Adrenal gland (tissue), 19 donors: ENCODE results near the gene PLA2G2C. TPM values are rescaled to one million over a fixed set of nuclear protein-coding genes. Genes with fewer than 3 reads are reported as not detected.

Experiments used
- DNase-seq, 7 donors: peaks; one replicate each; pipeline ENCODE4 v3.0.0-alpha.2; 2019 to 2020
- H3K27ac ChIP-seq, 5 donors: fragments of 200-600 bp; sonication (generic) in 4 of 5; 1 replicate in 3 of 5; 2 replicates in 2 of 5; pipeline versions ENCODE4 v1.5.1 to v1.8.0; 2016 to 2020; ENCODE audit warnings: mild to moderate bottlenecking in 1 of 5
- H3K27me3 ChIP-seq: fragments of 200-600 bp; 2 replicates; pipeline ENCODE4 v1.8.0; 2021
- H3K36me3 ChIP-seq, 2 donors: fragments of 200-600 bp; replicated peaks in 1 of 2; 1 replicate in 1 of 2; 2 replicates in 1 of 2; pipeline versions ENCODE4 v1.5.1 to v1.8.0; 2018 to 2022
- H3K4me1 ChIP-seq, 2 donors: fragments of 200-600 bp; replicated peaks in 1 of 2; 1 replicate in 1 of 2; 2 replicates in 1 of 2; pipeline versions ENCODE4 v1.5.1 to v1.8.0; 2018 to 2021
- H3K4me3 ChIP-seq, 4 donors: fragments of 200-600 bp; sonication (generic) in 3 of 4; one replicate each; pipeline ENCODE4 v1.5.1; 2016 to 2018
- H3K9me3 ChIP-seq, 3 donors: fragments of 200-600 bp; sonication (generic) in 1 of 3; replicated peaks in 1 of 3; 1 replicate in 2 of 3; 2 replicates in 1 of 3; pipeline versions ENCODE4 v1.5.1 to v1.8.0; 2016 to 2021
- CTCF ChIP-seq, 6 experiments: fragments of 450-650 bp in 4 of 6; fragments of 200-600 bp in 2 of 6; sonication (generic) in 1 of 6; IDR thresholded peaks; 1 replicate in 5 of 6; 2 replicates in 1 of 6; pipeline versions ENCODE4 v1.5.1 to v1.8.0; 2016 to 2021; ENCODE audit warnings: antibody characterized with exemption in 6 of 6, mild to moderate bottlenecking in 2 of 6, moderate library complexity in 1 of 6
- POLR2A ChIP-seq, 2 donors: fragments of 450-650 bp; IDR thresholded peaks; one replicate each; pipeline ENCODE4 v1.6.1; 2017; ENCODE audit warnings: antibody characterized with exemption in 2 of 2, mild to moderate bottlenecking in 2 of 2, moderate library complexity in 1 of 2
- WGBS, 4 donors: extraction: QIAGEN DNeasy Blood & Tissue Kit in 2 of 4; methylation state at CpG; one replicate each; pipeline versions ENCODE4 v1.1.5 to v1.1.7; 2013 to 2017; 5-methylcytosine and 5-hydroxymethylcytosine counted together
- intact Hi-C, 2 donors: fragments of 100-400 bp; cut with DNase I; formaldehyde crosslinking; loops; one replicate each; pipeline versions ENCODE4 v1.14.1 to v1.15.0; 2022 to 2023
- long read RNA-seq, 10 donors: library from polyadenylated mRNA in 3 of 10; unstranded in 2 of 10; stranded (forward) in 1 of 10; transcript quantifications; one replicate each; pipeline ENCODE4 v2.0.0 and lab custom pipeline, GENCODE V29; 2021 to 2026
- polyA plus RNA-seq, 3 donors: library from polyadenylated mRNA; stranded (reverse); fragments of 200-250 nt in 2 of 3; fragments of 350-450 nt in 1 of 3; fragmentation: Illumina TruSeq in 1 of 3; extraction: RNeasy Lipid Tissue Mini Kit (QIAGEN cat#74804) in 1 of 3; gene quantifications; one replicate each; pipeline ENCODE4 v1.2.3, GENCODE V29; 2013 to 2014
- total RNA-seq, 9 donors: library from RNA; depleted of rRNA in 4 of 9; stranded (reverse); fragments of >200 nt in 4 of 9; fragments of 120-200 nt in 1 of 9; fragmentation: NEBNext Ultra II Directional in 1 of 9; extraction: Animal tissue kit (Norgen Biotek cat#: 25700) in 1 of 9; gene quantifications; one replicate each; pipeline versions ENCODE4 v1.1.0 to v1.2.4, GENCODE V29; 2013 to 2023
- donor health status: healthy with polysubstance abuse.
- donor health status: Bipolar disorder and iron deficiency.
- donor health status: DM: yes; HTN: yes; CAD: no.
- donor health status: DM: no; HTN: no; CAD: no.
- donor health status: DM: no; HTN: no; CAD: no.
- donor health status: DM: yes; HTN: yes; CAD: no.

The PLA2G2C gene
- total RNA-seq = under 1 TPM in 4 of 9 donors, not detected in 5; 0.11 to 0.39 (median 0.13) TPM
- polyA plus RNA-seq = under 1 TPM in 2 of 3 donors, not detected in 1; 0.07 to 0.08 TPM
- long read RNA-seq, donor 1 = 0 reads
- long read RNA-seq, donor 2 = 0 reads
- long read RNA-seq, donor 3 = 0 reads
- long read RNA-seq, donor 4 = 0 reads
- long read RNA-seq, donor 5 = 0 reads
- long read RNA-seq, donor 6 = 0 reads
- long read RNA-seq, donor 7 = 0 reads
- long read RNA-seq, donor 8 = 0 reads
- long read RNA-seq, donor 9 = 0 reads
- long read RNA-seq, donor 10 = 0 reads

GRCh38 chr1:20185834-20186782 is at the start of gene PLA2G2C, which contains the start of gene UBXN10:
TSS of gene PLA2G2C (minus strand) at chr1:20186518. CDS start at chr1:20177363, 9,155 bp downstream.
TSS of gene UBXN10 (plus strand) at chr1:20186096. CDS start at chr1:20190562, 4,466 bp downstream.
- Histone ChIP-seq H3K36me3 (no peaks in the 10 kb centered on the region), H3K4me3 (peak within 1 kb of the TSS in 2 of 4 donors; percentile 18 to 58), H3K27me3 (no peaks in the 10 kb centered on the region), H3K27ac (peak within 1 kb of the TSS in 1 of 5 donors; percentile 66), H3K4me1 (peaks cover 4 to 21% of the 10 kb centered on the region in 2 donors), H3K9me3 (no peaks in the 10 kb centered on the region)
- WGBS, 4 donors = 5 to 17% (median 10%) methylated on average over 25 to 52 of the region's 52 CpGs
- TF ChIP-seq CTCF (IDR thresholded peaks at IDR 0.05) (no peak), POLR2A (IDR thresholded peaks at IDR 0.05) (no peak)
- peak; percentile 56 to 78 (median 66) for DNase-seq
- intact Hi-C loops = no loop called here

GRCh38 chr1:20234788-20235535 is 48.6 kb upstream of the PLA2G2C start:
- H3K4me1 ChIP-seq = peaks cover 3 to 4% of the 10 kb centered on the region in 2 donors
- WGBS, 4 donors = 34 to 46% (median 38%) methylated on average over 6 of the region's 6 CpGs
- intact Hi-C loops = no loop called here
- no peaks in the 10 kb centered on the region for H3K36me3 ChIP-seq
- no peak overlapping the region for H3K4me3 ChIP-seq
- no peaks in the 10 kb centered on the region for H3K27me3 ChIP-seq
- DNase-seq = peak in 2 of 7 donors; percentile 23 to 25
- no peak overlapping the region for H3K27ac ChIP-seq
- TF ChIP-seq POLR2A (IDR thresholded peaks at IDR 0.05) = no peak
- no peak for TF ChIP-seq CTCF (IDR thresholded peaks at IDR 0.05)
- H3K9me3 ChIP-seq = no peaks in the 10 kb centered on the region

GRCh38 chr1:20233866-20234265 is 47.5 kb upstream of the PLA2G2C start:
- intact Hi-C loops = no loop called here
- Histone ChIP-seq H3K27ac (no peak overlapping the region), H3K27me3 (no peaks in the 10 kb centered on the region), H3K9me3 (no peaks in the 10 kb centered on the region), H3K36me3 (no peaks in the 10 kb centered on the region), H3K4me3 (no peak overlapping the region), H3K4me1 (peaks cover 3 to 4% of the 10 kb centered on the region in 2 donors)
- DNase-seq = no peak
- TF ChIP-seq CTCF (IDR thresholded peaks at IDR 0.05) (no peak), POLR2A (IDR thresholded peaks at IDR 0.05) (no peak)
- 50 to 61% (median 54%) methylated on average over 6 of the region's 6 CpGs for whole genome bisulfite sequencing, 4 donors
